NCI-H1417 (cell line): ENCODE measurements around the gene SEC23A.
"Not testable (repeated sequence)": the region's sequence is repeated elsewhere in the genome, so short reads cannot be mapped to it uniquely, and the experiment has no call there.

Experiments used
- DNase-seq, 3 experiments: peaks; one replicate each; lab custom pipeline; 2025; lab: John Stamatoyannopoulos, UW

The SEC23A gene

GRCh38 chr14:39030209-39030608 is 72.8 kb downstream of the SEC23A start:
- no peak for DNase-seq

GRCh38 chr14:39029789-39030188 is 73.2 kb downstream of the SEC23A start:
- DNase-seq: no peak

- DNase-seq: no peak
Observed at GRCh38 chr14:39028620-39029019, 74.4 kb downstream of the SEC23A start.

- DNase-seq: peak in 1 of 3 experiments; percentile 52
Observed at GRCh38 chr14:39025810-39026627, 77.0 kb downstream of the SEC23A start.

- DNase-seq: no peak
Observed at GRCh38 chr14:39025250-39025809, 77.7 kb downstream of the SEC23A start.

GRCh38 chr14:39023939-39024871 is 78.8 kb downstream of the SEC23A start:
- DNase-seq: peak in 2 of 3 experiments; percentile 48 to 84

GRCh38 chr14:39017096-39018016 is 85.7 kb downstream of the SEC23A start:
- peak; percentile 34 to 82 (median 62) for DNase-seq

GRCh38 chr14:39016733-39017095 is 86.3 kb downstream of the SEC23A start:
- DNase-seq: no peak

GRCh38 chr14:39015964-39016577 is 87.0 kb downstream of the SEC23A start:
- DNase-seq: no peak

GRCh38 chr14:39015360-39015961 is 87.6 kb downstream of the SEC23A start:
- DNase-seq: peak in 2 of 3 experiments; percentile 54 to 68

GRCh38 chr14:39014460-39014859 is 88.6 kb downstream of the SEC23A start:
- no peak for DNase-seq

- not testable (repeated sequence) for DNase-seq
Observed at GRCh38 chr14:39008965-39009364, 94.1 kb downstream of the SEC23A start.

- DNase-seq: no peak
Observed at GRCh38 chr14:39006721-39007410, 96.2 kb downstream of the SEC23A start.

GRCh38 chr14:39005044-39005880 is 97.8 kb downstream of the SEC23A start:
- no peak for DNase-seq

- DNase-seq: no peak
Observed at GRCh38 chr14:38999949-39000348, 103.1 kb downstream of the SEC23A start.

GRCh38 chr14:38994731-38995130 is 108.3 kb downstream of the SEC23A start:
- peak in 2 of 3 experiments; percentile 8 to 52 for DNase-seq

GRCh38 chr14:38993981-38994380 is 109.1 kb downstream of the SEC23A start:
- no peak for DNase-seq

- DNase-seq: no peak
Observed at GRCh38 chr14:38992067-38992844, 110.8 kb downstream of the SEC23A start.
